Psoas muscle (tissue), 8 donors: Measurements from ENCODE around the gene GNAZ. TPM values are rescaled to one million over a fixed set of nuclear protein-coding genes. Genes with fewer than 3 reads are reported as not detected.

ENCODE experiments used
- ATAC-seq, 4 donors: fragments of 200-7000 bp; cut with Tn5 transposase; one replicate each; pipeline ENCODE4 v1.9.1; 2020; ENCODE audit warnings: moderate library complexity in 3 of 4, mild to moderate bottlenecking in 2 of 4
- DNase-seq, 2 donors: peaks; one replicate each; pipeline ENCODE4 v3.0.0-alpha.2; 2020
- H3K27ac ChIP-seq: fragments of 200-600 bp; one replicate; pipeline ENCODE4 v1.8.0; 2022
- H3K27me3 ChIP-seq, 3 donors: fragments of 200-600 bp in 1 of 3; one replicate each; pipeline versions ENCODE4 v1.6.1 to v1.8.0; 2013 to 2022; ENCODE audit warnings: low read length in 2 of 3, mild to moderate bottlenecking in 2 of 3, moderate library complexity in 1 of 3; ENCODE audit not compliant: insufficient read depth in 3 of 3
- H3K36me3 ChIP-seq, 2 donors: fragments of 200-600 bp in 1 of 2; one replicate each; pipeline versions ENCODE4 v1.6.1 to v1.8.0; 2013 to 2022; ENCODE audit warnings: low read depth in 1 of 2, mild to moderate bottlenecking in 1 of 2, moderate library complexity in 1 of 2; ENCODE audit not compliant: insufficient read depth in 1 of 2
- H3K4me1 ChIP-seq: fragments of 200-600 bp; one replicate; pipeline ENCODE4 v1.8.0; 2022
- H3K4me3 ChIP-seq: fragments of 200-600 bp; one replicate; pipeline ENCODE4 v1.8.0; 2022; ENCODE audit warnings: mild to moderate bottlenecking
- H3K9me3 ChIP-seq: fragments of 200-600 bp; one replicate; pipeline ENCODE4 v1.8.0; 2022
- WGBS, 3 donors: extraction: QIAGEN DNeasy Blood & Tissue Kit; methylation state at CpG; one replicate each; pipeline versions ENCODE4 v1.1.6 to v1.1.7; 2013; 5-methylcytosine and 5-hydroxymethylcytosine counted together
- intact Hi-C, 2 donors: fragments of 100-400 bp; cut with DNase I; formaldehyde crosslinking; loops; one replicate each; pipeline versions ENCODE4 v1.11.0 to v1.14.2; 2022
- polyA plus RNA-seq, 3 donors: library from polyadenylated mRNA; stranded (reverse); fragments of 200-250 nt; gene quantifications; one replicate each; pipeline ENCODE4 v1.2.3, GENCODE V29; 2013
- total RNA-seq, 4 donors: library from RNA; stranded (reverse); fragmentation: NEBNext Ultra II Directional in 2 of 4; extraction: Animal tissue kit (Norgen Biotek cat#: 25700) in 2 of 4; gene quantifications; one replicate each; pipeline versions ENCODE4 v1.2.1 to v1.2.4, GENCODE V29; 2021 to 2023
- TF ChIP-seq, protein P1 (sequence below): fragments of 200-600 bp; IDR thresholded peaks from one replicate; pipeline ENCODE4 v1.8.0; 2022; ENCODE audit warnings: antibody characterized with exemption
- donor health status: healthy with polysubstance abuse.
- donor health status: DM: no; HTN: no; CAD: no; lungs with moderate emphysema.
- donor health status: Bipolar disorder and iron deficiency.
- donor health status: healthy.
- donor health status: DM: yes; HTN: yes; CAD: no.
- donor health status: DM: no; HTN: no; CAD: no.
- donor health status: DM: no; HTN: no; CAD: no.
- donor health status: DM: yes; HTN: yes; CAD: no.

Gene GNAZ
- total and polyA plus RNA-seq, 7 donors: 0.99 to 3.9 (median 1.7) TPM

DNA sequence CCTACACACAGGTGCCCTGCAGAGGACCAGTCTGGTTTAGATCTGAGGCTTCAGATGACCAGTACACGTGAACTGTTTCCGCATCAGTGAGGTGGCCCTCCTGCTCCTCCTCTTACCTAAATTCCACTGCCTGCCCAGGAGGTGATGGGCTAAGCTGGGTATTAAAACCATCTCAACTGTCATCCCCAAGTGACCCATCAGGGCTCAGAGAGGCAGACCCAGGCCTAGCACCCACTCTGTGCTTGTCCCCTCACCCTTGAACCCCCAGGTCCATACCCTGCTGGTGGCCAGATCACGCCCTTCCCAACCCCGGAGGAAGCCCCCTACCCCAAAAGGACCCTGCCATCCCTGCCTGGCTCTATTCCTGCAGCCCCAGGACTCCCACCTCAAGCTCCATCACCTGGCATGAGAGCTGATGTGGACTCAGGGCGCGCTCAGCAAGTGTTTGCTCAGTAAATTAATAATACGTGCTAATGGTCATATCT is 50.1 kb downstream of the GNAZ start:
- intact Hi-C loops: no loop called here
- no peak overlapping the region for H3K4me3 ChIP-seq
- ATAC-seq: no peak
- no peaks in the 10 kb centered on the region for H3K27me3 ChIP-seq
- TF ChIP-seq, protein P1, sequence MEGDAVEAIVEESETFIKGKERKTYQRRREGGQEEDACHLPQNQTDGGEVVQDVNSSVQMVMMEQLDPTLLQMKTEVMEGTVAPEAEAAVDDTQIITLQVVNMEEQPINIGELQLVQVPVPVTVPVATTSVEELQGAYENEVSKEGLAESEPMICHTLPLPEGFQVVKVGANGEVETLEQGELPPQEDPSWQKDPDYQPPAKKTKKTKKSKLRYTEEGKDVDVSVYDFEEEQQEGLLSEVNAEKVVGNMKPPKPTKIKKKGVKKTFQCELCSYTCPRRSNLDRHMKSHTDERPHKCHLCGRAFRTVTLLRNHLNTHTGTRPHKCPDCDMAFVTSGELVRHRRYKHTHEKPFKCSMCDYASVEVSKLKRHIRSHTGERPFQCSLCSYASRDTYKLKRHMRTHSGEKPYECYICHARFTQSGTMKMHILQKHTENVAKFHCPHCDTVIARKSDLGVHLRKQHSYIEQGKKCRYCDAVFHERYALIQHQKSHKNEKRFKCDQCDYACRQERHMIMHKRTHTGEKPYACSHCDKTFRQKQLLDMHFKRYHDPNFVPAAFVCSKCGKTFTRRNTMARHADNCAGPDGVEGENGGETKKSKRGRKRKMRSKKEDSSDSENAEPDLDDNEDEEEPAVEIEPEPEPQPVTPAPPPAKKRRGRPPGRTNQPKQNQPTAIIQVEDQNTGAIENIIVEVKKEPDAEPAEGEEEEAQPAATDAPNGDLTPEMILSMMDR: no peak
- peak in 1 of 2 donors; percentile 27 for DNase-seq
- H3K27ac ChIP-seq: no peak overlapping the region
- no peaks in the 10 kb centered on the region for H3K4me1 ChIP-seq
- H3K9me3 ChIP-seq: no peaks in the 10 kb centered on the region
- WGBS, 3 donors: 95 to 100% (median 99%) methylated on average over 7 of the region's 7 CpGs
- no peaks in the 10 kb centered on the region for H3K36me3 ChIP-seq

DNA sequence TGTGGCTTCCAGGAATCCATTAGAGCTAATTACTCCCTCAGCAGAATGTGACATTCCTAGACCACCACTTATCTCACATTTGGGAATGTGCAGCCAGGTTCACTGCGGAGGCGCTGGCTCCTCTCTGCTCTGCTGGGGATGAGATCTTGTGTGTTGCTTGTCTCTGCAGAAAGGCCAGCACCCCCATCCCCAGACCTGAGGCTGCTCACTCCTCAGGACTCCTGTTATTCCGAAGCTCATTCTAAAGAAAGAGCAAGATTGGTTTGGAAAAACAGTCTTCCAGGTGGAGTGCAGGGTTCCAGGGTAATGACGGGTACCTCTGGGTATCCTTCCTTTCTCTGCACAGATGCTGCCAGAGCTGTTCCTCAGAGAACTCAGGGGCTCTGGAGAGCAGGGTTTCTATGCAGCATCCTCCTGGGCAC is 50.7 kb downstream of the GNAZ start:
- 90 to 98% (median 93%) methylated on average over 4 of the region's 4 CpGs for WGBS, 3 donors
- Histone ChIP-seq H3K27me3 (no peaks in the 10 kb centered on the region), H3K4me3 (no peak overlapping the region), H3K4me1 (no peaks in the 10 kb centered on the region), H3K27ac (no peak overlapping the region), H3K36me3 (no peaks in the 10 kb centered on the region), H3K9me3 (no peaks in the 10 kb centered on the region)
- no peak for ATAC-seq
- no peak for DNase-seq
- TF ChIP-seq, protein P1: no peak
- intact Hi-C loops: no loop called here

DNA sequence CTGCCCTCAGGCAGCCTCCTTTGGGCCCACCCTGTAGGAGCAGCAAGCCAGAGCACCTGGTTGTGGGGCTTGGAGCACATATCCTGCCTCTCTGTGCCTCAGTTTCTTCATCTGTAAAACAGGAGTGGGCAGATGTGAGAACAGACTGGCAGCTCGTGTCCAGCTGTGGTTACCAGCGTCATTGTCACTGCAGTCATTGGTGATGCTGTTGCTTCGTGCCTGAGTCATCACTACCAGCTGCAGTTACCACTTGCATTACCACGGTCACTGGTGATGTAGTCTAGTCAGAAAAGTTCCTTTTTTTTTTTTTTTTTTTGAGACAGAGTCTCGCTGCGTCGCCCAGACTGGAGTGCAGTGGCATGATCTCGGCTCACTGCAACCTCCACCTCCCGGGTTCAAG is 51.1 kb downstream of the GNAZ start:
- no peak overlapping the region for H3K4me3 ChIP-seq
- no peak overlapping the region for H3K27ac ChIP-seq
- TF ChIP-seq, protein P1: no peak
- no peak for ATAC-seq
- H3K9me3 ChIP-seq: no peaks in the 10 kb centered on the region
- no peaks in the 10 kb centered on the region for H3K27me3 ChIP-seq
- WGBS, 3 donors: 48 to 57% (median 54%) methylated on average over 9 of the region's 9 CpGs
- DNase-seq: peak in 1 of 2 donors; percentile 22
- no peaks in the 10 kb centered on the region for H3K4me1 ChIP-seq
- H3K36me3 ChIP-seq: no peaks in the 10 kb centered on the region
- intact Hi-C loops: no loop called here

DNA sequence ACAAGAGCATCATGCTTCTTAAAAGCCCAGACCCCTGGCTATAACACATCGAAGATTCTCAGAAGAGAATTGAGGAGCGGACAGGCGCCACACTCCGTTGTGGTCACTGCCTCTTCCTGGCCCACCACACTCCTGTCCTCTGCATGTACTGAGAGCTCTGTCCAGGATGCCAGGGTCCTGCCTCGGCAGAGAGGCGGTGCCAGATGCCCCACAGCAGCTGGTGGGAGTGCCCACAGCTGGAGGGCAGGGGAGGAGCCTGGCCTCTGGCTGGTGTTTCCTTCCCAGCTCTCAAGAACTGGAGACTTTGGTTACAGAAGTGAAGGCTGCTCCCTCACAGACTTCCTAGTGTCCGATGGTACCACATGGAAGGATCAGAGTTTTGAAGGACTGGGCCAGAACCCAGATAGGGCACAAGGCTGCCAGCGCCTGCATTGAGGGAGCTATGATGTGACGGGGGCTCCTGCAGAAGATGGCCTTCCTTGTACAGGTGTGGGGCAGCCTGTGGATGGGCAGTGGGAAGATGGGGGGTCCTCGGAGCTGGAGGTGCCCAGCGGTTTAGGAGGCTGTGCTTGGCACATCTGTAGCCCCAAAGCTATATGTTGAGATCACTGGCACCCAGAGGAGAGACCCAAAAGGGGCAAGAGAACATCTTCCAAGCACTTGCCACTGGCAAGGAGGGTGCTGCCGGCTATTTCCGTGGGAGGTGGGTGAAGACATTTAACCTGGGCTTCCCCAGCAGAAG is 52.1 kb downstream of the GNAZ start:
- no peaks in the 10 kb centered on the region for H3K4me1 ChIP-seq
- H3K27me3 ChIP-seq: no peaks in the 10 kb centered on the region
- no peaks in the 10 kb centered on the region for H3K9me3 ChIP-seq
- no peak overlapping the region for H3K27ac ChIP-seq
- 46 to 61% (median 52%) methylated on average over 13 of the region's 13 CpGs for WGBS, 3 donors
- intact Hi-C loops: no loop called here
- TF ChIP-seq, protein P1: no peak
- peak in 1 of 4 donors; percentile 25 for ATAC-seq
- peak in 1 of 2 donors; percentile 31 for DNase-seq
- H3K4me3 ChIP-seq: no peak overlapping the region
- no peaks in the 10 kb centered on the region for H3K36me3 ChIP-seq
